Endothelial cell of umbilical vein (primary cell): Measurements from ENCODE around the gene KMT5C. TPM values are rescaled to one million over a fixed set of nuclear protein-coding genes. Genes with fewer than 3 reads are reported as not detected.

Source experiments
- BruUV-seq: library from RNA; stranded (reverse); fragments of 400-500 nt; replicated peaks from 2 replicates; lab custom pipeline; 2021; lab: Mats Ljungman, UMichigan
- CTCF ChIA-PET: fragments of 300-600, 350-600 bp; sonication (Branson Sonifier 250); formaldehyde crosslinking; loops from one replicate; lab custom pipeline; 2021; ENCODE audit warnings: antibody characterized with exemption, inconsistent platforms; lab: Charles Lee
- POLR2A ChIA-PET: fragments of 300-600, 350-600 bp; sonication (Branson Sonifier 250); formaldehyde crosslinking; loops from one replicate; lab custom pipeline; 2021; ENCODE audit warnings: antibody characterized with exemption, inconsistent platforms; lab: Charles Lee
- DNase-seq: peaks from one replicate; pipeline ENCODE4 v3.0.0-alpha.2; 2011; ENCODE audit warnings: low read depth, low spot score
- FAIRE-seq: peaks from 2 replicates; lab custom pipeline; 2011; peaks lifted over from hg19 to GRCh38; lab: Jason Lieb, UNC
- H2AFZ ChIP-seq: 2 replicates; pipeline ENCODE4 v1.6.0; 2012; ENCODE audit warnings: low read depth, low read length, control low read depth, inconsistent platforms
- H3K27ac ChIP-seq: 2 replicates; pipeline ENCODE4 v1.5.1; 2011; ENCODE audit warnings: low read depth, mild to moderate bottlenecking, control low read depth, low read length, moderate library complexity; ENCODE audit not compliant: insufficient read depth
- H3K27me3 ChIP-seq, 2 experiments: 2 replicates each; pipeline versions ENCODE4 v1.6.0 to v1.6.1; 2011; ENCODE audit warnings: low read length in 2 of 2, mixed read lengths in 1 of 2; ENCODE audit not compliant: control insufficient read depth in 2 of 2, insufficient read depth in 2 of 2
- H3K36me3 ChIP-seq, 2 experiments: 2 replicates in 1 of 2; 3 replicates in 1 of 2; pipeline ENCODE4 v1.5.1; 2011; ENCODE audit warnings: low read length in 2 of 2, mild to moderate bottlenecking in 1 of 2, moderate library complexity in 1 of 2; ENCODE audit not compliant: control insufficient read depth in 2 of 2, insufficient read depth in 2 of 2; ENCODE audit errors: extremely low read depth in 1 of 2
- H3K4me1 ChIP-seq: 3 replicates; pipeline ENCODE4 v1.5.1; 2011; ENCODE audit warnings: mild to moderate bottlenecking, low read length; ENCODE audit not compliant: control insufficient read depth, insufficient read depth; ENCODE audit errors: extremely low read depth
- H3K4me2 ChIP-seq: 2 replicates; pipeline ENCODE4 v1.6.1; 2011; ENCODE audit warnings: low read length, control low read depth, mixed read lengths; ENCODE audit not compliant: insufficient read depth
- H3K4me3 ChIP-seq, 3 experiments: fragments of 200-600 bp in 1 of 3; sonication (generic), shearing (Covaris generic) in 1 of 3; replicated peaks in 1 of 3; 2 replicates each; pipeline ENCODE4 v1.5.1; 2011 to 2016; ENCODE audit warnings: control low read depth in 3 of 3, low read length in 3 of 3, mild to moderate bottlenecking in 2 of 3, inconsistent platforms in 1 of 3, low read depth in 1 of 3, moderate library complexity in 1 of 3; ENCODE audit not compliant: insufficient read depth in 1 of 3
- H3K79me2 ChIP-seq: 2 replicates; pipeline ENCODE4 v1.6.0; 2012; ENCODE audit warnings: low read length, inconsistent platforms; ENCODE audit not compliant: control insufficient read depth, insufficient read depth
- H3K9ac ChIP-seq: replicated peaks from 2 replicates; pipeline ENCODE3; 2011; ENCODE audit warnings: low read length, control low read depth; ENCODE audit not compliant: insufficient read depth; ENCODE audit errors: extremely low read depth
- H3K9me1 ChIP-seq: replicated peaks from 3 replicates; pipeline ENCODE4 v1.6.0; 2011; ENCODE audit warnings: mild to moderate bottlenecking, low read length; ENCODE audit not compliant: control insufficient read depth, insufficient read depth; ENCODE audit errors: extremely low read depth
- H3K9me3 ChIP-seq: replicated peaks from 2 replicates; pipeline ENCODE4 v1.5.1; 2012; ENCODE audit warnings: low read length, inconsistent platforms; ENCODE audit not compliant: control insufficient read depth, insufficient read depth
- H4K20me1 ChIP-seq: replicated peaks from 2 replicates; pipeline ENCODE3; 2011; ENCODE audit warnings: mild to moderate bottlenecking, low read length; ENCODE audit not compliant: control insufficient read depth, insufficient read depth; ENCODE audit errors: extremely low read depth
- EZH2 ChIP-seq: IDR thresholded peaks from 2 replicates; pipeline ENCODE4 v1.6.1; 2012; ENCODE audit warnings: borderline replicate concordance, low read depth, mild to moderate bottlenecking, moderate library complexity, low read length, inconsistent platforms; ENCODE audit not compliant: severe bottlenecking
- FOS ChIP-seq: IDR thresholded peaks from 2 replicates; pipeline ENCODE4 v1.6.1; 2011; ENCODE audit warnings: mild to moderate bottlenecking, low read length, moderate library complexity, borderline replicate concordance; ENCODE audit not compliant: insufficient read depth
- GATA2 ChIP-seq: IDR thresholded peaks from 2 replicates; pipeline ENCODE4 v1.7.0; 2011; ENCODE audit warnings: low read depth, mild to moderate bottlenecking, moderate library complexity, mixed read lengths, low read length; ENCODE audit not compliant: insufficient read length, insufficient read depth
- JUN ChIP-seq: IDR thresholded peaks from 2 replicates; pipeline ENCODE4 v1.6.1; 2011; ENCODE audit warnings: borderline replicate concordance, low read depth; ENCODE audit not compliant: insufficient read length, insufficient read depth
- MYC ChIP-seq: IDR thresholded peaks from one replicate; pipeline ENCODE4 v1.6.1; 2011; ENCODE audit warnings: mild to moderate bottlenecking, low read depth, low read length
- POLR2A ChIP-seq: IDR thresholded peaks from 2 replicates; pipeline ENCODE4 v1.6.1; 2012; ENCODE audit warnings: low read depth, mild to moderate bottlenecking, control low read depth, low read length
- POLR2AphosphoS5 ChIP-seq: IDR thresholded peaks from 2 replicates; pipeline ENCODE4 v1.6.1; 2012; ENCODE audit warnings: low read depth, mild to moderate bottlenecking, control low read depth, low read length, moderate library complexity; ENCODE audit not compliant: insufficient read depth
- dilution Hi-C: fragments of 300-500 bp; cut with MboI; formaldehyde crosslinking; loops from one replicate; pipeline ENCODE4 v1.15.0; 2019; ENCODE audit warnings: low sequenced_read_pairs; ENCODE audit not compliant: extremely low pct_ligation_motif_present
- intact Hi-C: fragments of 100-400 bp; cut with micrococcal nuclease; formaldehyde crosslinking; loops from one replicate; pipeline ENCODE4 v1.10.0; 2022
- polyA plus RNA-seq, 4 experiments: library from polyadenylated mRNA; depleted of rRNA in 3 of 4; stranded (reverse) in 3 of 4; unstranded in 1 of 4; fragments of >200 nt; gene quantifications; 2 replicates each; pipeline versions ENCODE4 v1.2.1 to v1.2.3, GENCODE V29; 2011 to 2012; ENCODE audit warnings: missing spikeins in 1 of 4
- total RNA-seq: library from RNA; stranded (reverse); gene quantifications from 2 replicates; pipeline ENCODE4 v1.2.3, GENCODE V29; 2021
- TF ChIP-seq, protein P1 (sequence below): IDR thresholded peaks from 2 replicates; pipeline ENCODE4 v1.6.1; 2011; ENCODE audit not compliant: insufficient read depth, insufficient read length
- TF ChIP-seq, protein P2 (sequence below), 2 donors: IDR thresholded peaks; 1 replicate in 1 of 2; 2 replicates in 1 of 2; pipeline ENCODE4 v1.5.1; 2011; ENCODE audit warnings: low read length in 2 of 2, mild to moderate bottlenecking in 2 of 2, moderate library complexity in 2 of 2, control low read depth in 1 of 2, inconsistent platforms in 1 of 2, low read depth in 1 of 2; ENCODE audit not compliant: insufficient read depth in 1 of 2; ENCODE audit errors: extremely low read depth in 1 of 2

The KMT5C gene
- total and polyA plus RNA-seq, 2 donors (not counting 3 experiments of a cell fraction or from before 2014, with no cell fraction given): 7.2 to 13.5 TPM

DNA sequence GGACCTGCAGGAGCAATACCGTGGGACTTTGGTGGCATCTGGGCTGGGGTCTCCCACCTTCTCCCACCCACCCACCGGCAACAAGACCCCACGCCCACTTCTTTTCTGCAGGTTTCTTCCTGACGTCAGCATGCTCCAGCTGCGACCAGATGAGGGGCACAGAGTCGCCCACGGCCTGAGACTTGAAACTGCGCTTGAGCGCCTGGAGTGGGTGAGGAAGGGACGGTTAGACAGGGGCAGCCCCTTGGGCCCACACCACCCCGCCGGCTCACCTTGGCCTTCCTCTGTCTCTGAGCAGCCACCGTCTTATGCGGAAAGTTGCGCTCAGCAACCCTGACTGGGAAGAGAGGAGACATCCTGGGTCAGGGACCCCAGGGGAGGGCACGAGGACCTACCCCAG, 21.2 kb downstream of the KMT5C start:
- Histone ChIP-seq H2AFZ (no peak overlapping the region), H3K27me3 (peaks cover 3 to 4% of the 10 kb centered on the region in 2 experiments), H3K36me3 (no peaks in the 10 kb centered on the region), H3K9me1 (no peaks in the 10 kb centered on the region), H3K4me2 (no peak overlapping the region), H3K27ac (no peak overlapping the region), H3K79me2 (no peaks in the 10 kb centered on the region), H3K4me1 (no peaks in the 10 kb centered on the region), H4K20me1 (no peaks in the 10 kb centered on the region), H3K4me3 (no peak overlapping the region), H3K9ac (no peak overlapping the region), H3K9me3 (no peaks in the 10 kb centered on the region)
- intact Hi-C loops (no loop called here), dilution Hi-C loops (no loop called here)
- DNase-seq: no peak
- no peak for FAIRE-seq
- ChIA-PET POLR2A (no interaction called here), CTCF (no interaction called here)
- TF ChIP-seq FOS: no peak
- no peak for TF ChIP-seq POLR2A
- no peak for TF ChIP-seq POLR2AphosphoS5
- TF ChIP-seq GATA2: no peak
- TF ChIP-seq EZH2: no peak
- TF ChIP-seq, protein P1, sequence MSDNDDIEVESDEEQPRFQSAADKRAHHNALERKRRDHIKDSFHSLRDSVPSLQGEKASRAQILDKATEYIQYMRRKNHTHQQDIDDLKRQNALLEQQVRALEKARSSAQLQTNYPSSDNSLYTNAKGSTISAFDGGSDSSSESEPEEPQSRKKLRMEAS: no peak
- TF ChIP-seq JUN: no peak
- TF ChIP-seq, protein P2, sequence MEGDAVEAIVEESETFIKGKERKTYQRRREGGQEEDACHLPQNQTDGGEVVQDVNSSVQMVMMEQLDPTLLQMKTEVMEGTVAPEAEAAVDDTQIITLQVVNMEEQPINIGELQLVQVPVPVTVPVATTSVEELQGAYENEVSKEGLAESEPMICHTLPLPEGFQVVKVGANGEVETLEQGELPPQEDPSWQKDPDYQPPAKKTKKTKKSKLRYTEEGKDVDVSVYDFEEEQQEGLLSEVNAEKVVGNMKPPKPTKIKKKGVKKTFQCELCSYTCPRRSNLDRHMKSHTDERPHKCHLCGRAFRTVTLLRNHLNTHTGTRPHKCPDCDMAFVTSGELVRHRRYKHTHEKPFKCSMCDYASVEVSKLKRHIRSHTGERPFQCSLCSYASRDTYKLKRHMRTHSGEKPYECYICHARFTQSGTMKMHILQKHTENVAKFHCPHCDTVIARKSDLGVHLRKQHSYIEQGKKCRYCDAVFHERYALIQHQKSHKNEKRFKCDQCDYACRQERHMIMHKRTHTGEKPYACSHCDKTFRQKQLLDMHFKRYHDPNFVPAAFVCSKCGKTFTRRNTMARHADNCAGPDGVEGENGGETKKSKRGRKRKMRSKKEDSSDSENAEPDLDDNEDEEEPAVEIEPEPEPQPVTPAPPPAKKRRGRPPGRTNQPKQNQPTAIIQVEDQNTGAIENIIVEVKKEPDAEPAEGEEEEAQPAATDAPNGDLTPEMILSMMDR (IDR thresholded peaks at IDR 0.05; ENCODE audit: extremely low read depth in 1 of 2, insufficient read depth in 1 of 2, low read depth in 1 of 2, low read length in 2 of 2): no peak
- no peak for TF ChIP-seq MYC
- BruUV-seq: no TSS peak
